NCI-H1092 (cell line): Measurements from ENCODE around the gene RFX3.
"Not testable (repeated sequence)": the region's sequence is repeated elsewhere in the genome, so short reads cannot be mapped to it uniquely, and the experiment has no call there.

Source experiments
- DNase-seq: peaks from one replicate; lab custom pipeline; 2025; lab: John Stamatoyannopoulos, UW

Gene RFX3

GRCh38 chr9:3346549-3346948, 179.3 kb downstream of the RFX3 start:
- no peak for DNase-seq

DNA sequence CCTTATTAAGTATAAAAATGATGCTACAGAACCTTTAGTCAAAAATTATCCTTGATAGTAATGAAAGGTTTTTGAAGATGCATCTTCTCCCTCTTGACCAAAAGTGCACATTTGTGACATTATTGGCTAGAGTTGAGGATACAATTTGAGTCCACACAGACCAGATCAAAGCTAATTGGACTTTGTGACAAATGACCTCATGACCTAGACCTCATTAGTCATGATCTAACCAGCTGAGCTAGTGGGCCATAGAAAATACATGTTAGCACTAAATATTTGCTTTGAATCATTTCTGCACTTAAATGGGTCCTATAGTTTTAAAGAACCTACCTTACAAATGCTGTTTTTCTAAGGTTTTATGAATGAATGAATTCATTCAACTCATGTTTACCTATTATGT, 182.1 kb downstream of the RFX3 start:
- no peak for DNase-seq

GRCh38 chr9:3342159-3342777, 183.5 kb downstream of the RFX3 start:
- DNase-seq: no peak

GRCh38 chr9:3337515-3338225, 188.1 kb downstream of the RFX3 start:
- no peak for DNase-seq

GRCh38 chr9:3336951-3337350, 188.8 kb downstream of the RFX3 start:
- DNase-seq: no peak

GRCh38 chr9:3332802-3333201, 193.0 kb downstream of the RFX3 start:
- no peak for DNase-seq

GRCh38 chr9:3331801-3332200, 194.0 kb downstream of the RFX3 start:
- DNase-seq: no peak

- DNase-seq: no peak
These were observed 194.9 kb downstream of the RFX3 start for GRCh38 chr9:3330792-3331420.

- no peak for DNase-seq
These were observed 196.4 kb downstream of the RFX3 start for GRCh38 chr9:3329361-3329760.

DNA sequence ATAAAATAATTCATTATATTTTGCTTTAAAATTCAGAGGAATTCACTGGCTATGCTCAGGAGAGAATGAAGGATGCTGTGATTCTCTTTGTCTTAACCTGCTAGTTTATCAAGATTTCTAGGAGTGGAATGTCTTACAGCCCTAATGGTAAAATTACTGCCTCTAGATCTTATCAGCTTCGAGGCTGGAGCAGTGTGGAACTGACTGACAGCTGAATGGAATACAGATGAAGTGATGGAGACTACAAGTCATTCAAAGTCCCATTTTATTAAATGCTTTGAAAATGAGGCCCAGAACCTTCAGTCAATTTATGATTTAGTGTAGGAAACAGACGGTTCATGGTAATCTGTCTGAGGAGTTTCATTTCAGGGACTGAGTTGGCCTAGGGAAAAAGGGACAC, 202.1 kb downstream of the RFX3 start:
- no peak for DNase-seq

- DNase-seq: no peak
These were observed 204.6 kb downstream of the RFX3 start for GRCh38 chr9:3321186-3321585.

DNA sequence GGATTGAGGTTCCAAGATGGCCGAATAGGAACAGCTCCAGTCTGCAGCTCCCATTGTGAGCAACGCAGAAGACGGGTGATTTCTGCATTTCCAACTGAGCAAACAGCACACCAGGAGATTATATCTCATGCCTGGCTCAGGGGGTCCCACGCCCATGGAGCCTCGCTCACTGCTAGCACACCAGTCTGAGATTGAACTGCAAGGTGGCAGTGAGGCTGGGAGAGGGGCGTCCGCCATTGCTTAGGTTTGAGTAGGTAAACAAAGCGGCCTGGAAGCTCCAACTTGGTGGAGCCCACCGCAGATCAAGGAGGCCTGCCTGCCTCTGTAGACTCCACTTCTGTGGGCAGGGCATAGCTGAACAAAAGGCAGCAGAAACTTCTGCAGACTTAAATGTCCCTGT, 213.2 kb downstream of the RFX3 start:
- DNase-seq: not testable (repeated sequence)

- no peak for DNase-seq
These were observed 217.2 kb downstream of the RFX3 start for GRCh38 chr9:3308609-3309008.

DNA sequence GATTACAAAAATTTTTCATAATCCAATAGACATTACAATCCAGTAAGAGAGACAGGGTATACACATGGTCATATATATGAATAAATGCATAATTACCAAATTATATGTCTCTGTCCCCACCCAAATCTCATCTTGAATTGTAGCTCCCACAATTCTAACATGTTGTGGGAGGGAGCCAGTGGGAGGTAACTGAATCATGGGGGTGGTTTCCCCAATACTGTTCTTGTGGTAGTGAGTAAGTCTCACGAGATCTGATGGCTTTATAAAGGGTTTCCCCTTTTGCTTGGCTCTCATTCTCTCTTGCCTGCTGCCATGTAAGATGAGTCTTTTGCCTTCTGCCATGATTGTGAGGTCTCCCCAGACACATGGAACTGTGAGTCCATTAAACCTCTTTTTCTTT, 221.4 kb downstream of the RFX3 start:
- DNase-seq: not testable (repeated sequence)

DNA sequence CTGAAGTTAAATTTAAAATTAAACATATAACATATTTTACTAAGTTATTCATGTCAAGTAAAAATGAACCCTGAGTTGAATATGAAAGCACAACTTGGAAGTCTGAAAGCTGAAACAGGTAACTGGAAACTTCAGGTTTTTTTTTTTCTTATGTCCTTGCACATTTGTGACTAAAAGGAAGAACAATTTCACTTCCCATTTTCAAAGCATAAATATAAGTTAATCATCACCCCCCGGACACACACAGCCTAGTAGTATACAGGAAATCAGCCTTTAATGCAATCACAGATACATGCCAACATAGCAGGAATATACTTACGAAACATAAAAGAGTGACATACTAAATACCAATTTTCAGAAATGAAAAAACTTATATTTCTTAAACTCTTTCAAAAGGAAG, 225.9 kb downstream of the RFX3 start:
- no peak for DNase-seq

DNA sequence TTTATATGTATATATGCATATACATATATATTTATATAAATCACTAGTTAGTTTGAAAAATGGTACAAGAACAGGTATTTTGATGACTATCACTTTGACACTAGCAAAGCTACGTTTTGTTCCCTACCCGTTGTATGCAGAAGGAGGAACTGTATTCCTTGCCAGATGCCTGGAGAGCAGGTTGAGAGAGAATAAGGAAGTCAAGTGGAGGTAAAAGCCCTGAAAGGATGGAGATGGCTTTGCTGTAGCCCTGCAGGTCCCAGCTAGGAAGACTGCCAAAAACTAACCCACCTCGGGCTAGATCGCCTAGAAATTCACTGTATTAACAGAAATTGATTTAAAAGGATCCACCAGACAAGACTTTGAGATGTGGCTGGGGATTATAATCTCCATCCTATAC, 229.3 kb downstream of the RFX3 start:
- no peak for DNase-seq

GRCh38 chr9:3292311-3292710, 233.5 kb downstream of the RFX3 start:
- no peak for DNase-seq

- no peak for DNase-seq
These were observed 235.5 kb downstream of the RFX3 start for GRCh38 chr9:3290231-3290840.

DNA sequence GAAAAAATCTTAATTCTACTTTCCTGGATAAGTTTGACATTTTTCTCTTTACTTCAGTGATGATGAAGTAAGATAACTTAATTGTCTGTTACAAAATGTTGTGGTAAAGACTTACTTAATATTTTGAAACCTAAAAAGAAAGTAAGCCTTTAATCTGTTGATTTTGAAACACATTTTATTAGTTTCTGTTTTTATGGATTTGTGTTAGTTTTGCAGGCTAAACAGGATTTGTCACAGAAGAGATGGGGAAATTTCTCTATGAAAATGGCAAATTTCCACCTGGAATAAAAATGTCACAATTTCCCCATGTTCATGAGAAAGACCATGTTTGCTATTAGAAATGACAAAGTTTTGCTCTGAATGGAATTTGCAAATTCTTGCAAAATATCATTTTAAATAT, 237.1 kb downstream of the RFX3 start:
- no peak for DNase-seq

DNA sequence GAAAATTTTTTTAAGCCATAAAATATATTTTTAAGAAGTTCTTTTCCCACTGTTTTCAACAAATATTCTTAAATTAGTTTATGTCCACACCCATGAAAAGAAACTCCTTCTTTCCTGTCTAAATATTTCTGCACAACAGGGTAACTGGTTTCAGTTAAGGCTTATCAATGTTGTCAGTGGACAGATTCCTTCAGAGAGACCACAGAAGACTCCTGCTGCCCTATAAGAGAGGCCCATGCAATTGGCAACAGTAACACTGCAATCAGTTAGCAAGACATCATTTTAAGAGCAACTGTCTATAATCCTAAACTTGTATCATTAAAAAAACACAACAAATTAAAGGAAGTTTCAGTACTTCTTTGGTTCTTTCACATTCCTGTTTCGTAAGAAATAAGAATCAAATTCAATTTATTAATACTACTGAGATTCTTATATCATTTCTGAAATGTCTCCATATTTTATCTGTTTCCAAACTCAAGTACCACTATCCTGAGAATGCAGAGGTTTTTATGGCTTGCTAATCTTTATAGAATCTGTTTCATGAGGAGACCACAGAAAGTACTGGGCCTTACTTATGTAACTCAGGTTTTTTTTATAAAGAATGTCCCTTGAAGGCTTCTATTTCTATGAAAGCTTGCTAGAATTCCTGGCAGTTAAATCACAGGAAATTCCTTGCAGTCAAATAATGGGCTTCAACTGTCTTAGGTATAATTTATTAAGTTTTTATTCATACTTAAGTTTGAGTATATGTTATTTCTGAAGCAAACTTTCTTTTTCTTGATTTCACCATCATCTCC, 240.2 kb downstream of the RFX3 start:
- DNase-seq: no peak

DNA sequence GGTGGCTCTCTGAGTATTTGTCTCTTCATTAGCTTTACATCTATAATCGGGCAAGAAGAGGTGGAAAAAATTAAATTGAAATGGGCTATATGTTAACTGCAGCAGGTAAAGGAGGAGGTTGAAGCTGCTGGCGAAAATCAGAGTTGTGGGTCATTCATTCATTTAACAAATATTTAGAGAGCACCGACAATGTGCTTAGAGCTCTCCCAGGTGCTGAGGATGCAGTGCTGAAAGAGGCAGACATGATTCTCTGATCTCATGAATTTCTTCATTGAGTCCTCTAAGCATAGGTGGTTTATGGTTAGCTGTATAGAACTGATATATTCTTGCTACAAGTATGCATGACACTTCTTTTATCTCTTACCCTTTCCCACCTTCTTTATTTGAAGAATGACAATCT, 243.4 kb downstream of the RFX3 start:
- no peak for DNase-seq

DNA sequence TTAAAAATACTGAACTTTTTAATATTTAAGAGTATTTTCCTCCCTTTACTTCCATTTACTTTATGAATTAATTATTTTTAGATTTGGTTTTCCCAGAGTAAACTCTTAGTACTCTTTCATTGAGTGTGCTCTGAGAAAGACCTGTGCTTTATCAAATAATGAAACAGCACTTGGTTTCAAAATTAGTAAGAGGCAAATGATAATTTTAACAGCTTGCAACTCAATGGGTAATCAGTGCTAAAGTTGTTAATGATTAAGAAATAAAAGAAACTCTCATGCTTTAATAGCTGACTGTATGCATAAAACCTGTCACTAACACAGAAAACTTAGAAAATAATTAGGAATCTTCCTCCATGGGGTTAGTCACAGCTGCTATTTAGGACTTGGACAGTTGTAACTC, 244.4 kb downstream of the RFX3 start:
- DNase-seq: no peak
